22Rv1 (cell line): ENCODE data around the gene CYTL1.
"Not testable (repeated sequence)": the region's sequence is repeated elsewhere in the genome, so short reads cannot be mapped to it uniquely, and the experiment has no call there.

Experiments
- ZFX ChIP-seq: fragments of 450-650 bp; IDR thresholded peaks from 2 replicates; pipeline ENCODE4 v1.6.1; 2017; ENCODE audit warnings: antibody characterized with exemption, borderline replicate concordance
- TF ChIP-seq, protein P1 (sequence below): fragments of 450-650 bp; IDR thresholded peaks from 2 replicates; pipeline ENCODE4 v1.5.1; 2017; ENCODE audit warnings: mild to moderate bottlenecking

DNA sequence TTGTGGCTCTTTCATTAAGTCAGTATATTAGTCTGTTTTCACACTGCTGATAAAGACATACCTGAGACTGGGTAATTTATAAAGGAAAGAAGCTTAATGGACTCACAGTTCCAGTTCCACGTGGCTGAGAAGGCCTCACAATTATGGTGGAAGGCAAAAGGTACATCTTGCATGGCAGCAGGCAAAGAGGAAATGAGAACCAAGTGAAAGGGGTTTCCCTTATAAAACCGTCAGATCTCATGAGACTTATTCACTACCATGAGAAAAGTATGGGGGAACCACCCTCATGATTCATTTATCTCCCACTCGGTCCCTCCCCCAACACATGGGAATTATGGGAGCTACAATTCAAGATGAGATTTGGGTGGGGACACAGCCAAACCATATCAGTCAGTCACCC is 47.7 kb upstream of the CYTL1 start:
- TF ChIP-seq, protein P1, sequence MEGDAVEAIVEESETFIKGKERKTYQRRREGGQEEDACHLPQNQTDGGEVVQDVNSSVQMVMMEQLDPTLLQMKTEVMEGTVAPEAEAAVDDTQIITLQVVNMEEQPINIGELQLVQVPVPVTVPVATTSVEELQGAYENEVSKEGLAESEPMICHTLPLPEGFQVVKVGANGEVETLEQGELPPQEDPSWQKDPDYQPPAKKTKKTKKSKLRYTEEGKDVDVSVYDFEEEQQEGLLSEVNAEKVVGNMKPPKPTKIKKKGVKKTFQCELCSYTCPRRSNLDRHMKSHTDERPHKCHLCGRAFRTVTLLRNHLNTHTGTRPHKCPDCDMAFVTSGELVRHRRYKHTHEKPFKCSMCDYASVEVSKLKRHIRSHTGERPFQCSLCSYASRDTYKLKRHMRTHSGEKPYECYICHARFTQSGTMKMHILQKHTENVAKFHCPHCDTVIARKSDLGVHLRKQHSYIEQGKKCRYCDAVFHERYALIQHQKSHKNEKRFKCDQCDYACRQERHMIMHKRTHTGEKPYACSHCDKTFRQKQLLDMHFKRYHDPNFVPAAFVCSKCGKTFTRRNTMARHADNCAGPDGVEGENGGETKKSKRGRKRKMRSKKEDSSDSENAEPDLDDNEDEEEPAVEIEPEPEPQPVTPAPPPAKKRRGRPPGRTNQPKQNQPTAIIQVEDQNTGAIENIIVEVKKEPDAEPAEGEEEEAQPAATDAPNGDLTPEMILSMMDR = not testable (repeated sequence)
- not testable (repeated sequence) for TF ChIP-seq ZFX
